PC-3 (cell line): ENCODE measurements around the gene RFX7.

ENCODE experiments used
- CTCF ChIP-seq: fragments of 300-600 bp; sonication (generic); conservative IDR thresholded peaks from 2 replicates; pipeline ENCODE4 v1.5.1; 2017; ENCODE audit warnings: antibody characterized with exemption, low read depth, mild to moderate bottlenecking, low read length
- EZH2phosphoT487 ChIP-seq: fragments of 300-600 bp; sonication (generic); IDR thresholded peaks from 2 replicates; pipeline ENCODE4 v1.6.1; 2018; ENCODE audit warnings: mild to moderate bottlenecking, antibody characterized with exemption, low read length, borderline replicate concordance

GRCh38 chr15:56199038-56199437 lies 44.6 kb downstream of the RFX7 start:
- TF ChIP-seq CTCF = no peak
- no peak for TF ChIP-seq EZH2phosphoT487
